ENCODE results near the gene DIRAS1.

DIRAS1 gene

DNA sequence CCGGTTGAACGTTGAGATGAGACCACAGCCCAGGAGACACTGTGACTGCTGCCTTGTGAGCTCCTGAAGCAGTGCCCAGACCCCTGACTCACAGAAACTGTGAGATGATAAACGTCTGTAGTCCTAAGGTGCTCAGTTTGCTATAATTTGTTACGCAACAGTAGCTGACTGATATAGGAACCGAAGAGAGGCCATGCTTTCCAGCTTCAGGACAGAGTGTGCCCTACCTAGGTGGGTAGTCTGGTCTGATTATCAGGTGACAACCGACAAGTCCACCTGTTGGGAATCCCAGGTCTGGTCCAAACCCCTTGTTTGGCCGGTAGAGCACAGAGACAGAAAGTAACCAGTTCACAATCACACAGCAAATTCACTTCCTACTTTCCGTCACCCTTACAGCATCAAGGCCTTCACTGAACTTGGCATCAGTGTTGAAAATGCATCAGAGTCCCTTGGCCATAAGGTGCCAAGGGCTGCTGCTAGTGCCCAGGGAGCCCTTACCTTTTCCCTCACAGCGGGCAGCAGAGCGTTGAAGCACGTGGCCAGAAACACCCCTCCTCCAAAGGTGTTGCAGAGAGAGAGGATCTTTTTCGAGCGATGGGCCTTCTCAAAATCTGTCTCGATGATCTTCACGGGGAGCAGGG is 15.5 kb upstream of the DIRAS1 start:
- Mint-ChIP-seq H3K36me3 (peaks cover 35% of the 10 kb centered on the region), H3K4me3 (no peak overlapping the region), H3K9me3 (no peaks in the 10 kb centered on the region), H3K4me1 (peaks cover 45% of the 10 kb centered on the region), H3K27ac (no peak overlapping the region)
- DNase-seq (ENCODE audit: low spot score in 2 of 2) (no peak), ATAC-seq (no peak)

DNA sequence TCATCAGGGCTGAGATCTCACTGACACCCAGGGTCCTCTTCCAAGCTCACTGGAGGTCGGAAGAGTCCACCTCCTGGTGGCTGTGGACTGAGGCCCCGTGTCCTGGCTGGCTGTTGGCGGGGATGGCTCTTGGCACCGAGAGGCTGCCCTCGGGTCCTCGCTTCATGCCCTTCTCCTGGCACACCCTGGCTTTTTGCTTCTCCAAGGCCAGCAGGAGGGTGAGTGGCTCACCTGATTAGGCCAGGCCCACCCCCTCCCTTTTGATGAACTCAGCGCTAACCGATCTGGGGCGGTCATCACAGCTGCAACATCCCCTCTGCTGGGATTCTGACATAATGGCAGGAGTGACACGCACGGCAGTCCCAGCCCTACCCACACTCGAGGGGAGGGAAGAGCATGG is 14.2 kb upstream of the DIRAS1 start:
- no peak overlapping the region for H3K27ac Mint-ChIP-seq
- ATAC-seq: no peak

DNA sequence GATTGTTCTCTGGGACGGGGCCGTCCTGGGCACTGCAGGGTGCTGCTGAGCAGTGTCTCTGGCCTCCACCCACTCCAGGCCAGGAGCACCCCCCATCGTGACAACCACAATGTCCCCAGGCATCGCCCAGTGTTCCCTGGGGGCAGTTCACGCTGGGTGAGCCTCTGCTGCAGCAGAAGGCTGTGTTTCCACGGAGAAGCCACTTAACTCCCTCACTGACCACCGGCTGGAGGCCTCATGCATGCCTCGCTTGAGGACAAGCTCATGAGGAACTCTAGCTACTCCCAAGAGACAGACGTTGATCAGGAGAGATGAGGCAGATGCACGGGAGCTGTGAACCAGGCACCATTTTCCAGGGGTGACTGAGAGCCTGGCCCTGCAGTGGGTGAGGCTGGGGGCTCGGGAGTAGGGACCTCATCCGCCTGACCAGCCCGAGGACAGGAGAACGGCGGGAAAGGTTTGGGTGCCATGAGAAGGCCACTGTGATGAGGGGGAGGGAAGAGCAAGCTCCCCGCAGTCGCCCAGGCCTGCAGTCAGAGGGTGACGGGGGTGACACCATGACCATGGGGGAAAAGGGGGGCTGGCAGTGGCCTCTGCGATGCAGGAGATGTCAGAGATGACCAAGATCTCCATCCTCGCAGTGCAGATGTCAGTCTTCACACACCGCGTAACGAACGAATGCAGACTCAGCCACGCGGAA is 13.6 kb upstream of the DIRAS1 start:
- Mint-ChIP-seq H3K27ac (peak overlapping the region; percentile 14), H3K9me3 (no peaks in the 10 kb centered on the region), H3K4me1 (peaks cover 40% of the 10 kb centered on the region), H3K36me3 (peaks cover 35% of the 10 kb centered on the region), H3K4me3 (no peak overlapping the region)
- ATAC-seq: no peak
- DNase-seq (ENCODE audit: low spot score in 2 of 2): no peak

More for the DNA sequence above, 14.2 kb upstream of the DIRAS1 start:
- Mint-ChIP-seq H3K4me1 (peaks cover 45% of the 10 kb centered on the region), H3K9me3 (no peaks in the 10 kb centered on the region), H3K4me3 (no peak overlapping the region), H3K36me3 (peaks cover 35% of the 10 kb centered on the region)
- DNase-seq (ENCODE audit: low spot score in 2 of 2): no peak

DNA sequence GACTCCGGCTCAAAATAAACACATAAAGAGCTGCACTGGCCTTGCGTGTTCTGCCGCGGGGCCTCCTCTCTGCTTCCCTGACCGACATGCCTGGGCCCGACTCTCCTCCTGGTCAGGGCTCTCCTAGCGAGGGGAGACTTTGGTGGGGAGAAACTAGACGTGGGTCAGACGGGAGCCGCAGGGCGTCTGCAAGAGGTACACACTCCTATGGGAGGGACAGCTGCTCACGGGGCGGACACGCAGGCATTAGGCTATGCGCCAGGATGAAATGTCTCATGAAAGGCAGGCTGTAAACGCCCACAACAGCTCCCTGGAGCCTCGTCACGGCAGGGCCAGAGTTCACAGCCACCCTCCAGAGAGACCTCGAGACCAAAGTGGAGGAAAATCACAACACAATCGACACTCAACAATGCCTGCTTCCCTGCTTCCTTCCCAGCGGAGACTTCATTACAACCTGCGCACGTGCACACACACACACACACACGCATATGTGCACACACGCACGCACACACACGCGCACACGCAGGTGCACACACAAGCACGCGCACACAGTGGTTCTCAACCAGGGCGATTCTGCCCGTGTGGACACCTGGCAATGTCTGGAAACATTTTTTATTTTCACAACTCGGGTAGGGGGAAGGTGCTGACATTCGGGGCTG is 12.9 kb upstream of the DIRAS1 start:
- H3K4me3 Mint-ChIP-seq: no peak overlapping the region
- H3K4me1 Mint-ChIP-seq: peaks cover 35% of the 10 kb centered on the region
- H3K27ac Mint-ChIP-seq: peak overlapping the region; percentile 14
- no peak for DNase-seq (ENCODE audit: low spot score in 2 of 2)
- H3K9me3 Mint-ChIP-seq: no peaks in the 10 kb centered on the region
- H3K36me3 Mint-ChIP-seq: peaks cover 35% of the 10 kb centered on the region
- no peak for ATAC-seq

DNA sequence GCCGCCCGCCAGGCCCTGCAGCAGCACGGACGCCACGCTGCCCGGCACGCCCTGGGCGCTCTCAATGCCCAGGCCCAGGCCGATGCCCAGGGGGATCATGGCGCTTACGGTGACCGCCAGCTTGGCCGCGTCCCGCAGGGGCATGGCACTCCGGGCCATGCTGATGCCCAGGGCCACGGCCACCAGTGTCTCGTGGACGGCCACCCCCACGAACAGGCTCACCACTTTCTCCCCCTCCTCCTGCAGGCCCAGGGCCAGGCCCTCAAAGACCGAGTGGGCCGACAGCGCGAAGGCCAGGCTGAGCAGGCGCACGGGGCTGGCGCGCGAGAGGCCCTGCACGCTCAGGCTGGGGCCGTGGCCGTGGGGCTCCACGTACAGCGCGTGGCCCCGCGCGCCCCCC is 11.7 kb upstream of the DIRAS1 start:
- no peak for DNase-seq (ENCODE audit: low spot score in 2 of 2)
- H3K27ac Mint-ChIP-seq: no peak overlapping the region
- H3K4me3 Mint-ChIP-seq: no peak overlapping the region
- no peaks in the 10 kb centered on the region for H3K9me3 Mint-ChIP-seq
- peaks cover 28% of the 10 kb centered on the region for H3K36me3 Mint-ChIP-seq
- H3K4me1 Mint-ChIP-seq: peaks cover 25% of the 10 kb centered on the region
- no peak for ATAC-seq

DNA sequence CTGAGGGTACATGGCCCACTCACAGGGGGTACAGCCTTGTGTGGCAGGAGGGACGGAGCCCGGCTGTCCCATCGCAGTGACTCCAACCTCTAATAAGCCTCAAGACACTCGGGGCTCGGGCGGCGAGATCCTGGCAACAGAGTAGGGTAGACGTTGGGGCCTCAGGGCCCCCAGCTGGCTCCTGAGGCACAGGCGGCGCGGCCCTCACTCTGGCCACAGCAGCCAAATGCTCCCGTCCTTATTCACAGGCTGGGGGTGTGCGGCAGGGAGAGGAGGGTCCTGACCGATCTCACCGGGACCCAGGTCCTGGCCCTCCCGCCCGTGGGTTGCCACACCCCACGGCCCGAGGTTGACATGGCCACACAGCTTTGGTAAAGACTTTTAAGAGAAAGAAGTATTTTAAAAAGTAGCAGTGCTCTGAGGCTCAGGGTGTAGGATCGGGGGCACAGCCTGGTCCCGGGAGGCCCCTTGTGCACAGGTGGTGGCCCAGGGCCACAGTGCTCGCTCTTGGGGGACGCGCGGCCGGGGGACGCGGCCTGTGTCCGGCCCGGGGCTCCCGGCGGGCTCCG is 11.1 kb upstream of the DIRAS1 start:
- Mint-ChIP-seq H3K36me3 (peaks cover 28% of the 10 kb centered on the region), H3K4me1 (peaks cover 26% of the 10 kb centered on the region), H3K4me3 (no peak overlapping the region), H3K27ac (no peak overlapping the region), H3K9me3 (no peaks in the 10 kb centered on the region)
- DNase-seq (ENCODE audit: low spot score in 2 of 2) (no peak), ATAC-seq (no peak)

DNA sequence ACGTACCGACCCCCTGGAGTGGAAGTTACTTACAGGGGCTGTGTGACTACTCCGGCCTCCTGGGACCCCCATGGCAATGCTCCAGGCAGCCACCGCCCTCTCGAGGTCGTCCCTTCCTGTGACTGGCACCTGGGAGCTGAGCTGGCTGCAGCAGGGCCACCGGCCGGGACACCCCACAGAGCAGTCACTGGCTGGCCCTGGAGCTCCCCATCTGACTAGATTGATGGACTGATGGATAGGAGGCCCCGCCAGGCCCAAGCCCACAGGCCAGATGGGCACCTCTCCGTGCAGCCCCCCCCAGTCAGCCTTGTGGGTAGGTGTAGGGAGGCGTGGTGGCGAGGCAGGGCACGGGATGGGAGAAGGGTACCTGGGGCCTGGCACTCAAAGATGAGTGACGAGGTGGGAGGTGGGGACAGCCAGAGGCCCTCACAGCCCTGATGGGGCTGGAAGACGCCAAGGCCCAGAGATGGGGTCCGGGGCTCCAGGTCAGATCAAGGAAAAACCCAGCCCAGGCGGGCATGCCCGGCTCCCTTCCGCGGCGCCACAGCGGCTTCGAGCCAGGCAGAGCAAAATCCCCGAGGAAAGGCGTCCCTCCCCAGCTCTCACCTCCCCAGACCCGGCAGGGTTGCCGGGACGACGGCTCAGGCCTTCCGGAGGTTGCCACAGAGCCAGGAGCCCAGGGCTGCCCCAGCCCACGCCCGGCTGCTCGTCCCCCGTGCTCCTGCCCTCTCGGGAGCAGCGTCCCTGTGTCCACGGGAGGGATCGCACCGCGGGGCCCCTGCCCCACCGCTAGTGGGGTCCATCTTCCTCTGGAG is 10.2 kb upstream of the DIRAS1 start:
- H3K4me3 Mint-ChIP-seq: no peak overlapping the region
- no peak for ATAC-seq
- no peak for DNase-seq (ENCODE audit: low spot score in 2 of 2)
- H3K4me1 Mint-ChIP-seq: peaks cover 23% of the 10 kb centered on the region
- no peak overlapping the region for H3K27ac Mint-ChIP-seq
- no peaks in the 10 kb centered on the region for H3K9me3 Mint-ChIP-seq
- peaks cover 20% of the 10 kb centered on the region for H3K36me3 Mint-ChIP-seq

DNA sequence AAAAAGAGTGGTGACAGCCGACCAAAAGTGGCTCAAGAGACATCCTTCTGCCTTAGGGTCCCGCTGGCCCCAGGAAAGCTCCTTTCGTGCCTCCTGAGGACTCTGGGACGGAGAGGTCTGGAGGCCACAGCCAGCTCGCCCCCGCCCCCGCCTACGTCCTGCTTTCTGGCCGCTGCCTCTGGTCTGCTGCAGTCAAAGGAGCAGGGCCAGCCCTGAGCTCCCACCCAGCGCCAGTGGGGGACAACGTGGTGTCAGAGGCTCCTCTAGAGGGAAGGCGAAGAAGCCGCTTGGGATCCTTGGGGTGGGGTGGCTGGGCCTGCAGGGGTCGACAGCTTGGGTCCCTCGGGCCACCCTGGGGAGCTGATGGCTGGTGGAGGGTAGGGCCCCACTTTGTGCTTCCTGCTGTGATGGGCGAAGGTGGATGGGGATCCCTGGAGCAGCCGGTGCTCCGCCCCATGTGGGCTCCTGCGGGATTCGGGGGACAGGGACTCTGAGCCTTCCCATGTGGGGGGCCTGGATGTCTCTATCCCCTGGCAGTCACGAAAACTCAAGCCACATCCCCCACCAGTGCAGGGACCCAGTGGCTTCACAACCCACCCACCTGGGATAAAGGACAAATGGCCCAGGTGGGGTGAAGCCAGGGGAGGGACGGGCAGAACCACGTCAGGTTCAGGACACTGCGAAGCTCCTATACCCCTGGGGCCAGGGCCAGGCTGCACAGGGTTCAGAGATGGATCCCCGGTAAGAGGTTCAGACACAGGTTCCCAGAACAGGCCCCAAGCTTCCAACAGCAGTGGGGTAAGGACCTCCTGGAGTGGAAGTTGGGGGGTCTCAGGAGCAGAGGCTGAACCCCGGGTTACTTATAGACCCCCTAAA is 9.0 kb upstream of the DIRAS1 start:
- DNase-seq (ENCODE audit: low spot score in 2 of 2): no peak
- Mint-ChIP-seq H3K4me1 (peaks cover 18% of the 10 kb centered on the region), H3K9me3 (no peaks in the 10 kb centered on the region), H3K4me3 (no peak overlapping the region), H3K36me3 (peaks cover 16% of the 10 kb centered on the region), H3K27ac (no peak overlapping the region)
- ATAC-seq: no peak

DNA sequence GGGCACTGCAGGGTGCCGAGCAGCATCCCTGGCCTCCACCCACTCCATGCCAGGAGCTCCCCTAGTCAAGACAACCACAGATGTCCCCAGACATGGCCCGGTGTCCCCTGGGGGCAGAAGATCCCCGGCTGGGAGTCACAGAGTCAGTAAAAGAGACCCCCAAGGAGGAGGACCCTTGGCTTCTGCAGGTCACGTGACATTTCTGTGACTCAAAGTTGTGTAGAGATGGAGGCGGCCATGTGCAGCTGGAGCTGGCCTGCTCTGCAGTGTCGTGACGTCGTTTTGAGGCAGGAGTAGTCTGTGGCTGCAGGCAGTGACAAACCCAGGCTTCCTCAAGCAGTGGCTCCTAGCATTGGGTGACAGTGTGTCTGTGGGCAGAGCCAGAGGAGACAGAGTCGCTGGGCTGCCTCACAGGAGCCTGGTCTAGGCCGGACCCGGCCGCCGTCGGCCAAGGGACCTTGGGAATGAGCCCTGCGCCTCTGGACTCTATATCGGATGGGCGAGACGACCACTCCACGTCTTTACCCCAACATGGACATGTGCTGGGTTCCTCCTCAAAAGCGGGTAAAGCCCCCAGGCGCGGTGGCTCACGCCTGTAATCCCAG is 7.7 kb upstream of the DIRAS1 start:
- Mint-ChIP-seq H3K4me3 (no peak overlapping the region), H3K27ac (no peak overlapping the region), H3K36me3 (peaks cover 7% of the 10 kb centered on the region), H3K9me3 (no peaks in the 10 kb centered on the region), H3K4me1 (peaks cover 6% of the 10 kb centered on the region)
- ATAC-seq (no peak), DNase-seq (ENCODE audit: low spot score in 2 of 2) (no peak)

DNA sequence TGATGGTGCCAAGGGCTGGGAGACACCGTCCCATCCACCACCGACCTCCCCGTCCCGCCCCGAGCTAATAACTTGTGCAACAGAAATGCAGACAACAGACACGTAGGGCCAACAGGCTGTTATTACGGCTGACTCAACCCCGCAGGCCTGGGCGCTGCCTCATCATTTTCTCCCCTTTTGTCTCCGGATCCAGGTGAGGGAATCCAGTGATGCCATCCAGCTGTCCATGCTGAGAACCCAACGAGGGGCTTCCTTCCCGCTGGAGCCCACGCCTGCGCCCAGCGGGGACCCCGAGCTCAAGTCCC is 6.4 kb upstream of the DIRAS1 start:
- no peak overlapping the region for H3K4me3 Mint-ChIP-seq
- DNase-seq (ENCODE audit: low spot score in 2 of 2): no peak

DNA sequence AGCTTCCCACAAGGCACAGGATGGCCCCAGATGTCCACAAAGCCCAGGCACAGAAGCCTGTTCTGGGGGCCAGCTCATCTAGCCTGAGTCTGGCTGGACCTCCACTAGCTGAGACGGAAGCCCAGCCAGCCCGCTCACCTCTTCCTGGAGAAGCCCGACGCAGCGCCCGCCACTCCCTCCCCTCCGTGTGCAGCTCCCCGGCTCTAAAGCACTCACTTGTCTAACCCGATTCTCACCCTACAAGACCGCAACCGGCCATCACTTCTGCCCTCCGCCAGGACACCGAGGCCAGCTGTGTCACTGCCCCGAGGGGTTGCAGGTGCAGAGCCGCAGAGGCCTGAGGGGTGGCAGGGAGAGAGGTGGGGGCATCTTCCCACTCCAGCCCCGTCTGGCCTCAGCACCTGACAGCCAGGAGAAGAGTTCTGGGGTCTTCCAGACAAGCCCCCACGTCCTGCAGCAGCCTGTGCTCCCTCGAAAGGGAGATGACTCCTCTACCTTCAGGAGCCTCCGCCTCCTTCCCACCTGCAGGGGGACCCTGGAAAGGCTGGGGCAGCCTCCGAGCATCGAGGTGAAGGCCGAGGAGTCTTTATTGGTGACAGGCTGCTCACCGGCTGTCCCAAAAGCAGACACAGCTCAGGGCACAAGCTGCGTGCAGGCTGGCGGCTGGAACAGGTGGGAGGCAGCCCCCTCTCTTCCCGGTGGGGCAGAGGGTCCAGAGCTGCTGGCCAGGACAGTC is 5.9 kb upstream of the DIRAS1 start:
- DNase-seq (ENCODE audit: low spot score in 2 of 2): no peak
- H3K36me3 Mint-ChIP-seq: no peaks in the 10 kb centered on the region
- H3K9me3 Mint-ChIP-seq: no peaks in the 10 kb centered on the region
- ATAC-seq: no peak
- no peak overlapping the region for H3K27ac Mint-ChIP-seq
- peaks cover 5% of the 10 kb centered on the region for H3K4me1 Mint-ChIP-seq
- H3K4me3 Mint-ChIP-seq: no peak overlapping the region

More for the DNA sequence above, 6.4 kb upstream of the DIRAS1 start:
- H3K9me3 Mint-ChIP-seq: no peaks in the 10 kb centered on the region
- H3K36me3 Mint-ChIP-seq: no peaks in the 10 kb centered on the region
- no peak for ATAC-seq
- H3K27ac Mint-ChIP-seq: no peak overlapping the region
- H3K4me1 Mint-ChIP-seq: peaks cover 5% of the 10 kb centered on the region

DNA sequence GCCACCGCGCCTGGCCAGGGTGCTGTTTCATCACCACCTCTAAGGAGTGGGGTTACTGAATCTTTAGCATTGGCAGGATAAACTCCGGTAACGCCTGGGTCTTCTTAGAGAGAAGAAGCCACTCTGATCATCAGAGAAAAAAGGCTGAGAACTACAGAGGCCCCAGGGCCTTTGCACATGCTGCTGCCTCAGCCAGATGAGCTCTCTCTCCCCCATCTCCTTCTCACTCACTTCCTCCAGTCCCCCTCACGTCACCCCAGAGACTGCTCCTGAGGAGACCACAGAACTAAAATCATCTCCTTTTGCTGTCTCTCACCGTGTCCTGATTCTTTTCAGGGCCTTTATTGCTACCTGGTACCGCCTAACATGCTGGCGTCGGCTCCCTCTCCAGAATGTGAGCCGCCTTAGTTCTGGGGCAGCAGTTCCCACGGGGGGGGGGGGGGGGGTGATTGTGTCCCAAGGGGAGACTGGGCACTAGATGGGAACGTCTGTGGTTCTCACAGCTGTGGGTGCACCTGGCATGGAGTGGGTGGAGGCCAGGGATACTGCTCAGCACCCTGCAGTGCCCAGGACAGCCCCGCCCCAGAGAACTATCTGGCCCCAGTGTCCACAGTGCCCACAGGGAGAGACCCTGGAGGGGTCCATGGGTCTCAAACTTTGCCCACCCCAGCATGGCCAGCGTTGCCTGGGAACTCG is 5.1 kb upstream of the DIRAS1 start:
- ATAC-seq: no peak
- no peak for DNase-seq (ENCODE audit: low spot score in 2 of 2)
- Mint-ChIP-seq H3K36me3 (no peaks in the 10 kb centered on the region), H3K4me1 (peaks cover 5% of the 10 kb centered on the region), H3K9me3 (no peaks in the 10 kb centered on the region), H3K4me3 (no peak overlapping the region), H3K27ac (no peak overlapping the region)

DNA sequence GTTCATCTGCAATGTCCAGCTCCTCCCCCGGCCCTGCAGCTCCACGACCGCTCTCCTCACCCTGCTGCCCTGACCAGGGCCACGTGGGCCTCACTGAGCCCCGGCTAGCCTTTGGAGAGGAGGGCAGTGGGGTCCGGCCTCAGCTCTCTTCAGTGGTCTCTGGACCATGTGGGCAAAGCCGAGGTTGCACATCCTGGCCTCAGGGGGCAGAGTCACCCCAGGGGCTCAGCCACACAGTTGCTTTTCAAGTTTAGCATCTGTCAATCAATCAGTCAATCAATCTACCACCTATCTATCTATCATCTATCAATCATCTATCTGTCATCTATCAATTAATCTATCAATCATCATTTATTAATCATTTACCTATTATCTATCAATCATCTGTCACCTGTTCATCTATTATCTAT is 3.0 kb upstream of the DIRAS1 start:
- H3K9me3 Mint-ChIP-seq: no peaks in the 10 kb centered on the region
- H3K36me3 Mint-ChIP-seq: no peaks in the 10 kb centered on the region
- no peak overlapping the region for H3K27ac Mint-ChIP-seq
- no peak for ATAC-seq
- H3K4me3 Mint-ChIP-seq: no peak overlapping the region
- peaks cover 5% of the 10 kb centered on the region for H3K4me1 Mint-ChIP-seq
- no peak for DNase-seq (ENCODE audit: low spot score in 2 of 2)

Data from stimulated activated effector memory CD8-positive, alpha-beta T cell treated with anti-CD3 and anti-CD28 coated beads, Interleukin-12 subunit alpha, Interleukin-12 subunit beta, amount 100 ng/mL, for 72 hours (primary cell).